ENCODE data around the gene ACKR2. TPM values are rescaled to one million over a fixed set of nuclear protein-coding genes. Genes with fewer than 3 reads are reported as not detected.
A peak's percentile ranks its signal among the peaks of the same experiment; 100 is the strongest.

Gene ACKR2
- total RNA-seq, 1 experiment from 2014 or later = not detected

GRCh38 chr3:42901073-42901415 is 91.8 kb downstream of the ACKR2 start:
- no peak overlapping the region for H2AFZ ChIP-seq (ENCODE audit: low read length)
- no peak overlapping the region for H3K18ac ChIP-seq (ENCODE audit: insufficient read length, low read depth, low read length)
- no peak overlapping the region for H2AK5ac ChIP-seq (ENCODE audit: insufficient read length, low read length)
- DNase-seq = no peak
- peaks cover 5 to 11% of the 10 kb centered on the region in 2 experiments; a peak in 4 of 5 replicates for H3K9me3 Mint-ChIP-seq
- no peak overlapping the region for H3K4me3 Mint-ChIP-seq
- no peak for TF ChIP-seq CTCF (conservative IDR thresholded peaks at IDR 0.05)
- no peaks in the 10 kb centered on the region; the same call in 1 of the 2 replicates for H3K4me1 ChIP-seq (ENCODE audit: insufficient read depth, low read length)
- H2BK12ac ChIP-seq (ENCODE audit: insufficient read length, low read depth, low read length) = no peak overlapping the region
- H3K27ac ChIP-seq (ENCODE audit: insufficient read length, low read depth, low read length) = no peak overlapping the region
- H3K27me3 ChIP-seq (ENCODE audit: insufficient read depth, low read length) = no peaks in the 10 kb centered on the region
- H4K5ac ChIP-seq (ENCODE audit: insufficient read length, low read depth, low read length) = no peak overlapping the region
- H3K23me2 ChIP-seq (ENCODE audit: insufficient read length, low read depth, low read length, poor library complexity, severe bottlenecking) = no peaks in the 10 kb centered on the region
- peak overlapping the region in 1 of 3 experiments; percentile 28; a peak in 1 of 7 replicates for H3K27ac Mint-ChIP-seq
- H2BK20ac ChIP-seq (ENCODE audit: low read depth, low read length, poor library complexity, severe bottlenecking) = no peak overlapping the region
- no peak overlapping the region for H3K4ac ChIP-seq (ENCODE audit: low read depth, low read length)
- H4K8ac ChIP-seq (replicated peaks; ENCODE audit: insufficient read length, low read depth, low read length) = no peak overlapping the region
- no peaks in the 10 kb centered on the region for H3K9me3 ChIP-seq (ENCODE audit: control insufficient read depth, low read depth, low read length)
- H3K14ac ChIP-seq (ENCODE audit: insufficient read depth, low read length) = no peak overlapping the region
- H3K79me2 ChIP-seq (ENCODE audit: insufficient read depth, low read length) = no peaks in the 10 kb centered on the region
- no peak overlapping the region for H3K9ac ChIP-seq (ENCODE audit: extremely low read depth, insufficient read length, low read length)
- no peak overlapping the region for H2BK120ac ChIP-seq (ENCODE audit: low read depth, low read length, poor library complexity, severe bottlenecking)
- no peak overlapping the region for H3K23ac ChIP-seq (ENCODE audit: insufficient read length, low read depth, low read length)
- H4K20me1 ChIP-seq (ENCODE audit: control insufficient read depth, insufficient read depth, insufficient read length) = no peaks in the 10 kb centered on the region
- H3K36me3 Mint-ChIP-seq (ENCODE audit: insufficient read depth in 1 of 3, low read depth in 3 of 3) = peaks cover 0 to 6% (median 2%) of the 10 kb centered on the region in 3 experiments; a peak in 4 of 7 replicates
- no CpG with 5 or more reads among the region's 3 CpGs for WGBS (ENCODE audit: extremely low coverage, insufficient read length, low lambda C conversion rate)
- no peak overlapping the region for H2BK5ac ChIP-seq (ENCODE audit: insufficient read length, low read length)
- no peak overlapping the region for H4K91ac ChIP-seq (ENCODE audit: insufficient read length, low read depth, low read length)
- peaks cover 4% of the 10 kb centered on the region; the same call in 1 of the 2 replicates for H3K27me3 Mint-ChIP-seq (ENCODE audit: low read depth)
- peaks cover 12 to 13% of the 10 kb centered on the region in 2 experiments for H3K4me1 Mint-ChIP-seq
- H3K79me1 ChIP-seq (ENCODE audit: insufficient read depth, low read depth, low read length, poor library complexity, severe bottlenecking) = no peaks in the 10 kb centered on the region
- H3K56ac ChIP-seq (ENCODE audit: insufficient read length, low read depth, low read length) = no peak overlapping the region
- H3T11ph ChIP-seq (ENCODE audit: low read length) = no peak overlapping the region
- H2BK15ac ChIP-seq (ENCODE audit: low read depth, low read length) = no peak overlapping the region
- no peak overlapping the region for H3K4me2 ChIP-seq (ENCODE audit: insufficient read depth, insufficient read length, low read length)
